ENCODE measurements around the gene CYB5R4. TPM values are rescaled to one million over a fixed set of nuclear protein-coding genes. Genes with fewer than 3 reads are reported as not detected.

The CYB5R4 gene
- total RNA-seq, 2 experiments from 2014 or later = 15.5 to 16.3 TPM

DNA sequence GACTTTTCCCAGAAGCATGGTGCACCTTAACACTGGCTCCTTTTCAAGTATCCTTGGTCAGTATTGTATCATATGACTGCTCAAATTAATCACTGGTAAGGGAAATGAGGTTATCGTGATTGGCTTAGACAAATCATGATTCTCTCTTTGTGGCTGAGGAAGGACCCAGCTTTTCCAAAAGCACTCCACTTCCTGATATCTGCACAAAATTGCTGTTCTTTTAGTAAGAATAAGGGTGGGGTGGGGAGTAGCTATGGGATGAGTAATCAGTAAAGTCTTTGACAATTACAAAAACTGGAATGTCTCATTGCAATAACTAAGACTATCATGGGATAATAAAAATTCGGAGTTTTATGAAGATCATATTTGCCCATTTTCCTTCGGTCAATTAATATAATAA lies 15.3 kb upstream of the CYB5R4 start:
- Mint-ChIP-seq H3K4me1 (ENCODE audit: low read depth) (no peaks in the 10 kb centered on the region), H3K4me3 (no peak overlapping the region), H3K36me3 (ENCODE audit: low read depth) (no peaks in the 10 kb centered on the region), H3K27me3 (peaks cover 29% of the 10 kb centered on the region), H3K27ac (no peak overlapping the region), H3K9me3 (peaks cover 4% of the 10 kb centered on the region)
- no peak overlapping the region for H3K4me3 ChIP-seq (ENCODE audit: low read length)
- no peaks in the 10 kb centered on the region for H3K36me3 ChIP-seq (ENCODE audit: insufficient read depth, low read length)
- intact Hi-C loops (cut with DNase I, micrococcal nuclease) = no loop called here
- peaks cover 0 to 4% of the 10 kb centered on the region in 2 experiments for H3K27me3 ChIP-seq (ENCODE audit: control insufficient read depth in 1 of 2, insufficient read depth in 2 of 2, low read length in 2 of 2)
- TF ChIP-seq, protein P1, sequence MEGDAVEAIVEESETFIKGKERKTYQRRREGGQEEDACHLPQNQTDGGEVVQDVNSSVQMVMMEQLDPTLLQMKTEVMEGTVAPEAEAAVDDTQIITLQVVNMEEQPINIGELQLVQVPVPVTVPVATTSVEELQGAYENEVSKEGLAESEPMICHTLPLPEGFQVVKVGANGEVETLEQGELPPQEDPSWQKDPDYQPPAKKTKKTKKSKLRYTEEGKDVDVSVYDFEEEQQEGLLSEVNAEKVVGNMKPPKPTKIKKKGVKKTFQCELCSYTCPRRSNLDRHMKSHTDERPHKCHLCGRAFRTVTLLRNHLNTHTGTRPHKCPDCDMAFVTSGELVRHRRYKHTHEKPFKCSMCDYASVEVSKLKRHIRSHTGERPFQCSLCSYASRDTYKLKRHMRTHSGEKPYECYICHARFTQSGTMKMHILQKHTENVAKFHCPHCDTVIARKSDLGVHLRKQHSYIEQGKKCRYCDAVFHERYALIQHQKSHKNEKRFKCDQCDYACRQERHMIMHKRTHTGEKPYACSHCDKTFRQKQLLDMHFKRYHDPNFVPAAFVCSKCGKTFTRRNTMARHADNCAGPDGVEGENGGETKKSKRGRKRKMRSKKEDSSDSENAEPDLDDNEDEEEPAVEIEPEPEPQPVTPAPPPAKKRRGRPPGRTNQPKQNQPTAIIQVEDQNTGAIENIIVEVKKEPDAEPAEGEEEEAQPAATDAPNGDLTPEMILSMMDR (IDR thresholded peaks at IDR 0.05) = no peak
- H3K27ac ChIP-seq (ENCODE audit: low read depth in 1 of 2, low read length in 2 of 2) = no peak overlapping the region
- no peaks in the 10 kb centered on the region for H3K4me1 ChIP-seq (ENCODE audit: insufficient read depth, low read length)
- ChIA-PET POLR2A (no interaction called here), CTCF (no interaction called here)
- H3K9me3 ChIP-seq (ENCODE audit: control insufficient read depth in 1 of 2, insufficient read depth in 1 of 2, low read length in 2 of 2) = peaks cover 0 to 4% of the 10 kb centered on the region in 2 experiments
- DNase-seq (no peak), ATAC-seq (ENCODE audit: poor library complexity) (no peak)

DNA sequence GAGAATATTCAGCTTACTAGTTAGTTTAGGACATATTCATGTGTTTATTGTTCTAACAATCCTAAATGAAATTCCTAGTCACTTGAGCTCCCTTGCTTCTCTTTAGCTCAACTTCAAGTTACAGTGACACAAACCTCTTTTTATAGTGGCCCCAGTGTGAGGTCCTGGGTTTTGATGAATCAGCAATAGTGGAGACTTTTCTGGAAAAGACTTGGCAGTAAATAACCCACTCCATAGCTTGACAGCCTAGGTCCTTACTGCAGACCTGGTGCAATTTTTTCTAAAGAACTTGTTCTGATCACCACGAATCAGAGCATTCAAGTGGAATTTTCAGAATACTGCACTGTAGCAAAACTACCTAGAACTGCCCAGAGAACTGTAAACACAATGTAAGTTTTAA lies 13.2 kb upstream of the CYB5R4 start:
- Mint-ChIP-seq H3K4me3 (no peak overlapping the region), H3K27me3 (peaks cover 42% of the 10 kb centered on the region)
- no peak overlapping the region for H3K27ac ChIP-seq (ENCODE audit: low read depth in 1 of 2, low read length in 2 of 2)

DNA sequence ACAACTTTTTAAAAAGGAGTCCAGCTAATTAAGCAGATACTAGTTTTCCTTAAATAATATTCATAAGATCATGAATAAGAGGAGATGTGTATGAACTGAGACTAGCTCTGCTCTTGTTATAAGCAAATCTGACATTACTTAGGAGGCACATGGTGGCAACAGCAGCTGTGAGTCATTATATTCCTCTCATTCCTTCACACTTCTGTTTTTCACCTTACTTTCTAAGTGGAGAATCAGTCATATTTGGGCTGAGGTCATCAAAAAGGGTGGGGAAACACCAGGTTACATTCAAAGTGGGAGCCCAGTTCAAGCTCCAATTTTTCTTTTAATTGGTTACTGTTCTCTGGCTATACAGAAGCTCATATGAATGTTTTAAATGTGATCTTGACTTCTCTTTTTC lies 12.3 kb upstream of the CYB5R4 start:
- Histone ChIP-seq H3K27me3 (ENCODE audit: control insufficient read depth in 1 of 2, insufficient read depth in 2 of 2, low read length in 2 of 2) (peaks cover 0 to 21% of the 10 kb centered on the region in 2 experiments), H3K9me3 (ENCODE audit: control insufficient read depth in 1 of 2, insufficient read depth in 1 of 2, low read length in 2 of 2) (no peaks in the 10 kb centered on the region), H3K27ac (ENCODE audit: low read depth in 1 of 2, low read length in 2 of 2) (no peak overlapping the region), H3K4me1 (ENCODE audit: insufficient read depth, low read length) (no peaks in the 10 kb centered on the region), H3K4me3 (ENCODE audit: low read length) (no peak overlapping the region), H3K36me3 (ENCODE audit: insufficient read depth, low read length) (no peaks in the 10 kb centered on the region)
- Mint-ChIP-seq H3K27me3 (peaks cover 45% of the 10 kb centered on the region), H3K9me3 (no peaks in the 10 kb centered on the region), H3K4me3 (no peak overlapping the region), H3K27ac (no peak overlapping the region), H3K4me1 (ENCODE audit: low read depth) (no peaks in the 10 kb centered on the region), H3K36me3 (ENCODE audit: low read depth) (no peaks in the 10 kb centered on the region)
- ChIA-PET POLR2A (no interaction called here), CTCF (no interaction called here)
- intact Hi-C loops (cut with DNase I, micrococcal nuclease) = no loop called here
- TF ChIP-seq, protein P1 (IDR thresholded peaks at IDR 0.05) = no peak
- no peak for DNase-seq
- ATAC-seq (ENCODE audit: poor library complexity) = no peak

More for the DNA sequence above, 13.2 kb upstream of the CYB5R4 start:
- H3K4me3 ChIP-seq (ENCODE audit: low read length) = no peak overlapping the region
- intact Hi-C loops (cut with DNase I, micrococcal nuclease) = no loop called here
- Mint-ChIP-seq H3K36me3 (ENCODE audit: low read depth) (no peaks in the 10 kb centered on the region), H3K9me3 (no peaks in the 10 kb centered on the region), H3K4me1 (ENCODE audit: low read depth) (no peaks in the 10 kb centered on the region), H3K27ac (no peak overlapping the region)
- H3K4me1 ChIP-seq (ENCODE audit: insufficient read depth, low read length) = no peaks in the 10 kb centered on the region
- ATAC-seq (ENCODE audit: poor library complexity) (no peak), DNase-seq (no peak)
- TF ChIP-seq, protein P1 (IDR thresholded peaks at IDR 0.05) = no peak
- peaks cover 0 to 21% of the 10 kb centered on the region in 2 experiments for H3K27me3 ChIP-seq (ENCODE audit: control insufficient read depth in 1 of 2, insufficient read depth in 2 of 2, low read length in 2 of 2)
- H3K9me3 ChIP-seq (ENCODE audit: control insufficient read depth in 1 of 2, insufficient read depth in 1 of 2, low read length in 2 of 2) = no peaks in the 10 kb centered on the region
- ChIA-PET CTCF (no interaction called here), POLR2A (no interaction called here)
- H3K36me3 ChIP-seq (ENCODE audit: insufficient read depth, low read length) = no peaks in the 10 kb centered on the region

Measured in CD4-positive, alpha-beta T cell (primary cell).